Stimulated activated naive CD4-positive, alpha-beta T cell treated with Interleukin-2 at 50 U/mL for 16 hours (primary cell): Measurements from ENCODE around the gene IQCM.

Source experiments
- DNase-seq: peaks from one replicate; lab custom pipeline; 2025; lab: John Stamatoyannopoulos, UW

IQCM gene, protein sequence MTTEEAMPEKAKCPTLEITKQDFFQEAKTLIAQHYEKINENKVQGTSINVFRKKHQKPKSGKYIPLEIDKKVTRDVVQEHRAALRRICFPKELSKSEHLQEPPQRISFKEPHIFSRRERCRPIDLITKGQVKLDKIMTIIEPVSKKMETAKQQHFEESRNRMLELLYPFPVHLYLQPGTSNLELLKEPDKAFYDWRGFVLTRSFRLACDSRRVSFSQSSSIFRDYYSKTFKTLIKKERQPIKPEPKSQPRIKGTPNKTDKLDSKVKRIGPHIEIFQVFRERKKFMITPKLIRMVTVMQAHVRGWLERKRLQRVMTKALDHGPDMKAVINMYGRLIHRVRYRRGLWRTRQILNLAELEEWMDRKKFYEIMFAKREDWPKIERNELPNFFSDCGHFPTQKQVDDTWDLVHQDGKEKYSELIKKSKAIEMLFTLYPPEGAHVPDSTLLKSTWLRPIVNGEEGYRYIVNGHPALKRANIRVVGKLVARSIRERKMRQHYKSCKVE

DNA sequence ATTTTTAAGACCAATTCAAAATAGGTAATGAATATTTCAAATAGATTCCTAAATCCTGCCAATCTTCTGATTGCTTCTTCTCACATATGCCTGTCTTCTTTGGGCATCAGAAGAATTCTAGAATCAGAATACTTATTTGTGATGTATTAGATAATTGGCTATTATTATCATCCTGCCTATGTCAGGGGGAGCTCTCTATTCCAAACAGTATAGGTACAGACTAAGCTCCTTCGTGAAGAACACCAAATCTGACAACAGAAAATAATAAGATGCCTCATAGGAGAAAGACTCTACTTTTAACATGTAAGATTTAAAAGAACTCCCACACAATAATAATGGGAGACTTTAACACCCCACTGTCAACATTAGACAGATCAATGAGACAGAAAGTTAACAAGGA lies at the start of gene IQCM:
Gene IQCM (minus strand): TSS at position 101 of the 400 bp plus-strand sequence. CDS start 73,152 bp downstream, outside the sequence.
- no peak for DNase-seq

DNA sequence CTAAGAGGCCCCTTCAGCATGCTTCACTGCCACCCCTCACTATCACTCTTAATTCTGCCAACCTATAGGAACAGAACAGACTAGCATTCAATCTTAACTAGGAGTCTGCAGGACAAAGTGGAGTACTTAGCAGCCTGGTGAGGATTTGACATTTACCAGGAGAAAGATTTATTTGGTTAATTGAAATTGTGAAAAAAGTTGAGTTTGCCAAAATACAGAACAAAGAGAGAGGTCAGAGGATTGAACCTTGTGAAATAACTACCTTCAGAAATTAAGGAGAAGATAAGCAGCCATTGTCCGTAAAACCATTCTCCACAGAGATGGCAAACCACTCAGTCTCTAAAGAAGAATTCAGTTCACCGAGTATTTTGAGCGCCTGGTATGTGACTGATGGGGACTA lies 41.8 kb upstream of the IQCM start:
- DNase-seq = no peak

DNA sequence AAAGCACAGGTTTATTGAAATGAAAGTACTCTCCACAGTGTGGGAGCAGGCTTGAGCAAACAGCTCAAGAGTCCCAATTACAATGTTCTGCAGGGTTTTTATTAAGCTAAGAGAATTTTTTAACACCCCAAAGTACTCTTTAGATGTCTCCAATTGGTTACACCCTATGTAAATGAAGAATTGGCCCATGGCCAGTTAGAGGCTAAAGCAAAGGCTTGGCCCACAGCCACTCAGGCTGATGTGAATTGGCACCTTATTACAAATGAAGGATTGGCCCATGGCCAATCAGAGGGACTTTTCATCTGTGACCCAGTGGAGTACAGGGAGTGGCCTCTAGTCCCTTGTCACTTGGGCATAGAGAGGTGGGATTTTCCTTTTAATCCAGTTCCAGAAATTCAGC lies 30.1 kb upstream of the IQCM start:
- no peak for DNase-seq

DNA sequence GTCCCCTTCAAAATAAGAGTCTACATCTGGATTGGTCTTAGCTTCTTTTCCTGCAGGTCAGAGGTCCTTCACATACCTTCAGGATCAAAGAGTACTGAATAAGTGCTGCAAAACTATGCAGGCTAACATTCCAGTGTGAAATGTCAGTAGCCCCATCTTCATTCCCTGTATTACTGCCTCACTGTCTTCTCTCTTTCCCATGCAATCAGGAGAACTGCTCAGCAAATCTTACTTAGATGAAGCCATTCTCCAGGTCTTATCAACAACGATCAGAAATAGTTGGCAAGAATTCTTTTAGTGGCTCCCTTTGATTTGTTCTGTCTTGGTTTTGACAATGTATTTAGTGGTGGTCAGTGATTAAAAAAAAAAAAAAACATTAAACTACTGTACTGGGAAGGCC lies 26.0 kb upstream of the IQCM start:
- DNase-seq = no peak

DNA sequence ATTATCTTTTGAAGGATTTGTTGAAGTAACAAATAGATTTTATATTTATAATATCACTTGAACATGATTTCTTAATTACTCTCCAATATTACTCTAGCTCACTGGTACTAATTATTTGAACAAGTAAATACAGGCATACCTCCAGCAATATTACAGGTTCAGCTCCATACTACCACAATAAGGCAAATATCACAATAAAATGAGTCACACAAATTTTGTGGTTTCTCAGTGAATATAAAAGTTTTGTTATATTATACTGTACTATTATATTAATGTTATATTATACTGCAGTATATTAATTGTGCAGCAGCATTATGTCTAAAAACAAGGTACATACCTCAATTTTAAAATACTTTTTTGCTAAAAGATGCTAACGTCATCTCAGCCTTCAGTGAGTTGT lies 22.4 kb upstream of the IQCM start:
- no peak for DNase-seq

DNA sequence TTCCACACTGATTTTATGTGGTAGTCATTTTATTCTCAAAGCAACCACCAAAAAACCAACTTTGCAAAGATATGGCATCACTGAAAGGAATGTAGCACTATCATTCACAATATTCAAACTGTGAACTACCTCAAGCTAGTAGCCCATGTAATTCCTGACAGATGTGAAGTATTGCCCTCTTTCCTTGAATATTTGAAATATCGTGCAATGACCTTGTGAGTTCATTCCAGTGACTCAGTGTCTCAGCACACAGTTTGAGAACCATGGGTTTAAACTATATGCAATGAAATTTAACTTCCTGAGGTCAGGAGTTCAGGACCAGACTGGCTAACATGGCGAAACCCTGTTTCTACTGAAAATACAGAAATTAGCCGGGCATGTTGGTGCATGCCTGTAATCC lies 20.9 kb upstream of the IQCM start:
- no peak for DNase-seq

DNA sequence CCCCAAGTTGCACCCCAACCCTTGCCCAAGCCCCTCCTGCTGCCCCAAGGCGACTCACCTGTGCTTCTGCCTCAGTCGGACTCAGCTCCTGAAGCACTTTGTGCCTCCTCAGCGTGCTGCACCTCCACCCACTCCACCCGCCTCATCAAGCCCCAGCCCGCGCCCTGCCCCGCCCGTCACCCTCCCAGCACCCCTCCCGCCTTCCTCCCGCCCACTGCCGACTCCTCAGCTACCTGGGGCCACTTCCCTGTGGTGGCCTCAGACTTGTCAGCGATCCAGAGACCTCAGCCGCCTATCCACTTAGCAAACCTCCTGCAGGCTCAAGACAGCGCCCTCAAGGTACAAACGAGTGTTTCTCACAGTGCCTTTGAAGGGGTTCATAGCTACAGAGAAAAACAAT lies 19.6 kb upstream of the IQCM start:
- DNase-seq = no peak

DNA sequence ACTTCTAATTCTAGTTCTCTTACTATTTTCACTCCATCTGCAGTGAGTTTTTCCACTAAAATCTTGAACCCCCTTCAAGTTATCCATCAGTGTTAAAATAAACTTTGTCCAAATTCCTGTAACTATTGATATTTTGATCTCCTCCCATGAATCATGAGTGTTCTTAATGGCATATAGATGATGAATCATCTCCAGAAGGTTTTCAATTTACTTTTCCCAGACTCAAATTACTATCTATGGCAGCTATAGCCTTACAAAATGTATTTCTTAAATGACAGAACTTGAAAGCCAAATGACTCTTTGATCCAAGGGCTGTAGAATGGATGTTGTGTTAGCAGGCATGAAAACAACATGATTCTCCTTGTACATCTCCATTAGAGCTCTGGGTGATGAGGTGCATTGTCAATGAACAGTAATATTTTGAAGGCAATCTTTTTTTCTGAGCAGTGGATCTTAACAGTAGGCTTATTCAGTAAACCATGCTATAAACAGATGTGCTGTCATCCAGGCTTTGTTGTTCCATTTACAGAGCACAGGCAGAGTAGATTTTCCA lies 16.1 kb upstream of the IQCM start:
- no peak for DNase-seq

DNA sequence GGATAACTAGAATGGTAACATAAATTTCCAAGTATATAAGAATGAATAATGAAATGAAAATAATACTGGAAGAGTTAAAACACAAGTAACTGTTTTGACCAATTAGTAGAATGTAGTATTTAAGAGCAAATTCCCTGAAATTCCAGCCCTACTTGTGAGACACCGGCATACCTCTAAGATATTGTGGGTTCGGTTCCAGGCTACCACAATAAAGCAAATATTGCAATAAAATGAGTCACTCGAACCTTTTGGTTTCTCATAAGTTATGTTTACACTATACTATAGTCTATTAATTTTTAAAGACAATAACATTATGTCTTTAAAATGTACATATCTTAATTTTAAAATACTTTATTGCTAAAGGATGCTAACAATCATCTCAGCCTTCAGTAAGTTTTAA lies 15.2 kb upstream of the IQCM start:
- no peak for DNase-seq

DNA sequence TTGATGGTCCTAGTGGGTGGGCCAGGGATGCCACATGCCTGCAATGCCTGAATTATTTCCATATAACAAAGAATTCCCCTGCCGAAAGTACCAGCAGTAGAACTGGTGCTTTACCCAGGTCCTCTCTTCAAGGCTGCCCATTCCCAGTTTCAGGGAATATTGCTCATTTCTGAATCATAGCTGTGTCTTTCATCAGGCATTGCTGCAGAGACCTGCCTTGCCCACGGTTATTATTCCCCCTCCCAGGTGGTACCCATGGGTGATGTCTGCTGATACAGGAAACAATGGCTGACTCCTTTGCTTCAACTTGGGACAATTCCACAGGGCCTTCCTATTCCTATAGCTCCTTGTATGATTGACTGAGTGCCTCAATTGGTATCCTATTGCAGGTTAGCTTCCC lies 9.7 kb upstream of the IQCM start:
- DNase-seq = no peak

DNA sequence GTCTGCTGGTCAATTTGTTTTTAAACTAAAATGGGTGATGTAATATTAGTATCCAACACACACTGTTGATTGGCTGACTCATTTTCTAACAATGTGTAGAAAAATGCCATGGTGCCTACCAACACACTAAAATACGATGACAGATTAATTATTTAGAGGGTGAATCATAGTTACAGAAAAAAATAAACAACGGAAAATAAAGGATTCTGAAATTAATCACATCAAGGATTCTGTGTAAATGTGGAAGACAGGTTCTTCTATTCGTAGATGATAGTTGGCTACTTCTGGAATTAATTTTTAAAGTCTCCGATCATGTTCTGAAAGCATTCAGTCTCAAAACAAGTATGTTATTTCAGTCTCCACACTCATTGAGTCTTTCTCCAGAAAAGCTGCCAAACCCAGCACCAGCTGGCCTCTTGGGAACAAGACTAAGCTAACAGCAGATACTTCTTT lies 8.2 kb upstream of the IQCM start:
- no peak for DNase-seq

DNA sequence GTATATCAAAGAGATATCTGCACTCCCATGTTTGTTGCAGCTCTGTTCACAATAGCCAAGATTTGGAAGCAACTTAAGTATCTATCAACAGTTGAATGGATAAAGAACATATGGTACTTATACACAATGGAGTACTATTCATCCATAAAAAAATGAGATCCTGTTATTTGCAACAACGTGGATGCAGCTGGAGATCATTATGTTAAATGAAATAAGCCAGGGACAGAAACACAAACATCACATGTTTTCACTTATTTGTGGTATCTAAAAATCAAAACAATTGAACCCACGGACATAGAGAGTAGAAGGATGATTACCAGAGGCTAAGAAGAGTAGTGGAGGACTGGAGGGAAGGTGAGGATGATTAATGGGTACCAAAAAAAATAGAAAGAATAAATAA lies 14.2 kb downstream of the IQCM start:
- no peak for DNase-seq

DNA sequence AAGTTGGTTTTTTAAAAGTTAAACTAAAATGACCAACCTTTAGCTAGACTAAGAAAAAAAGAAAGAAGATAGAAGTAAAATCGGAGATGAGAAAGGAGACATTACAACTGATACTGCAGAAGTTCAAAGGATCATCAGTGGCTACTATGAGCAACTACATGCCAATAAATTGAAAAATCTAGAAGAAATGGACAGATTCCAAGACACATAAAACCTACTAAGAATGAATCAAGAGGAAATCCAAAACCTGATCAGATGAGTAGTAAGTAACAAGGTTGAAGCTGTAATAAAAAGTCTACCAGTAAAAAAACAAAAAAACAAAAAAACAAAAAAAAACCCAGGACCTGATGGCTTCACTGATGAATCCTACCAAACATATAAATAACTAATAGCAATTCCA lies 16.1 kb downstream of the IQCM start:
- DNase-seq = no peak

DNA sequence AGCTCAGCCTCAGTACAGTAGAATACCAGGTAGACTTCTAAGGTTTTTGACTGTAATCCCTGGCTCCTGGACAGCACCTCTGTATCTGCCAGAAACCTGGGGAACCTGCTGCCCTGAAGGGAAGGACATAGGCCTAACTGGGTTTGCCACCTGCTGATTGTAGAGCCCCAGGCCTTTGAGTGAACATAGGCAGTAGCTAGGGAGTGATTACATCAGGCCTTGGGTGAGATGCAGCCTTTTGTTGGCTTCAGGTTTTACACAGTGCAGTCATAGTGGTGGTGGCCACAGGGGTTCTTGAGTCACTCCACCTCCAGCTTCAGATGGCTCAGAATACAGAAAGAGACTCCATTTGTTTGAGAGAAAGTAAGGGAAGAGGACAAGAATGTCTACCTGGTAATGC lies 19.3 kb downstream of the IQCM start:
- no peak for DNase-seq

DNA sequence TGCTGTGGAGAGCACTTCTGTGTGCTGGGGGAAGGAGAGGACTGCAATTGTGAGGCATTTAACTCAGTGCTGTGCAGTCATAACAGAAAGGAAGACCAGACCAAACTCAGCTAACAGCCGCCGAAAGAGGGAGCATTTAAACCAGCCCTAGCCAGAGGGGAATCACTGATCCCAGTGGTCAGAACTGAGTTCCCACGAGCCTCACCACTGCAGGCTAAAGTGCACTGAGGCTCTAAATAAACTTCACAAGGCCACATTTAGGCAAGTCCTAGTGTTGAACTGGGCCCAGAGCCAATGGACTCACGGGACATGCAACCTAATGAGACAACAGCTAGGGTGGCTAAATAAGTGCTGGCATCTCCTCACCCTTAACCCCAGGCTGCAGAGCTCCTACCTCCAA lies 20.4 kb downstream of the IQCM start:
- DNase-seq = no peak

DNA sequence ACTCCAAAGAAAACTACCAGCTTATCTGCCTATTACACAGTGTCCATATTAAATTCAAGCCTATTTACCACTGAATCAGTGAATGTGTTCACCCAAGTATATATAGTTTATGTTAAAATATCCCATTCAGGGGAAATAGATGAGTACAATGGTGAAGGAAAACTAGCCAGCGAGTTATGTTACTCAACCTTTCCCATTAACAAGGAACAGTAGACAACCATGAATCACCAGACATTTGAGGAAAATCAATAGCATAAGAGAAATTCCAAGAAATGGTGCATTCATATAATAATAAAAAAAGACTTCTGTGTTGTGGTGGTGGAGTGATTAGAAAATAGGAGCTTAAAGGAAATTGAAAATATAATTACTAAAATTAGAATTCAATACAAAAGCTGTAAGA lies 21.3 kb downstream of the IQCM start:
- no peak for DNase-seq

DNA sequence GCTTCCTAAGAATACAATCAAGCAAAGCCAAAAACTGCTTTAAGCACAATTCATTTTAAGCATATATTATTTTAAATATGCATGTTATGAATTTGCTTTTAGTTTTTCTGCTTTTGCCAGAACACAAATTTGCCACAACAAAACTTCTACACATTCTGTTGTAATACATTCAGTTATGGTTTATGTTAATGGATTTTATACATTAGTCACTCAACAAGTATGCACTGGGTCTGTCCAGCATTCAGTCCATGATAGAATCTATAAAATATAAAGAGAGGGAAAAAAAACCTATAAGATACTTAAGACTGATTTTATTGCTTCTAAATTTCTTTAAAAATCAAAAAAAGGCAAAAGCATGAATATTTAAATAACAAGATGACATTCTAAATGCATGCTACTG lies 22.2 kb downstream of the IQCM start:
- no peak for DNase-seq

DNA sequence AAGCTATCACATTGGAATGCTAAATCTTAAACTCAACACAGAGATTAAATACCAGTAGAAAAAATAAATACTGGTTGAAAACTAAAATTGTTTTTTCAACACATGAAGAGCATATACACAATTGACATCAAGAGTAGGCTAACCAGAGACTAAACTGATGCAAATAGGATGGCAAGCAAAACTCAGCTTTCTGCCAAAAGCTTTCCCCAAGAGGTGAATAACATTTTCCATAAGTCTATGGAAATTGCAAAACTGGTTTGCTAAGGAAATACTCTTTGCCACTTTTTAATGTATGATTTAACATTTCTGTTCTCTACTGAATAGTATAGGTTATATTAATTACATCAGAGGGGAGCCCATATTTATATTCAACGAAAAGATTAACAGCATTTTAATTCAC lies 23.8 kb downstream of the IQCM start:
- DNase-seq = no peak

DNA sequence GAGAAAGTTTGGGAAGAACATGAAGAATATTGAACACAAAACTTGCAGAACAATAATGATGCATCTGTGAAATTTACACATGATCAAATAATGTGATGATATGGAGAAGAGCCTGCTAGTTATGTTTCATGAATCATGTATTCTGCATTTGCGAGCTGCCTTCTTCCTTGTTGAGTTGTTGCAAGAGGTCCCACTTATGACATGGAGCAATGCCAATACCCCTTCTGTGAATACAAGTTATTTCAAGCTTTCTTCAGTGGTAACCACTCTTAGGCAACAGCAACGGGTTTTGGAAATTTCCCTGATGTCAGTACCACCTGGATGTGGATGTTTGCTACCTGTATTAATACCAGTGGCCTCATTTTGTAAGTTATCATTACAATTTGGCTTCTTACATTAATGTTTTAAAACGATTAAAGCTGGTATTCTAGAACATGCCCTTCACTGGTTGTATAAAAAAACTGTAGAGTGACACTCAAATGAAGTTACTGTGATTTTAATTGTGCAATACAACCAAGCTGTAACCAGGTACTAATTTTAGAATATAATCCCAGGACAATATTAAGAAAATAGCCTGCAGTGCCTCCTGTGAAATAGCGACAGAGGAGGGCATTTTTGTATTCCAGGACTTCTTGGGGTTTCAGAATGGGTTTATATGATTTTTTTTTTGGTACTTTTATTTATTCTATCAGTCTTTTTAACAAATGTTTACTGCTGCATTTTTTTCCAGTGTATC lies 25.3 kb downstream of the IQCM start:
- DNase-seq = no peak

DNA sequence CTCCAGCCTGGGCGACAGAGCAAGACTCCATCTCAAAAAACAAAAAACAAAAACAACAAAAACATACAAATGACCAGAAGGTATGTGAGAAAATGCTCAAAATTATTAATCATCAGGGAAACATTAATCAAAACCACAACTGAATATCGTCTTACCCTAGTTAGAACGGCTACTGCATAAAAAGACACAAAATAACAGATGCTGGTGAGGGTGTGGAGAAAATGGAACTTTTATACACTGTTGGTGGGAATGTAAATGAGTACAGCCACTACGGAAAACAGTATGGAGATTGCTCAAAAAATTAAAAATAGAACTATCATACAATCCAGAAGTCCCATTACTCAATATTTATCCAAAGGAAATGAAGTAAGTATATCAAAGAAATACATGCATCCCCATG lies 27.3 kb downstream of the IQCM start:
- no peak for DNase-seq

DNA sequence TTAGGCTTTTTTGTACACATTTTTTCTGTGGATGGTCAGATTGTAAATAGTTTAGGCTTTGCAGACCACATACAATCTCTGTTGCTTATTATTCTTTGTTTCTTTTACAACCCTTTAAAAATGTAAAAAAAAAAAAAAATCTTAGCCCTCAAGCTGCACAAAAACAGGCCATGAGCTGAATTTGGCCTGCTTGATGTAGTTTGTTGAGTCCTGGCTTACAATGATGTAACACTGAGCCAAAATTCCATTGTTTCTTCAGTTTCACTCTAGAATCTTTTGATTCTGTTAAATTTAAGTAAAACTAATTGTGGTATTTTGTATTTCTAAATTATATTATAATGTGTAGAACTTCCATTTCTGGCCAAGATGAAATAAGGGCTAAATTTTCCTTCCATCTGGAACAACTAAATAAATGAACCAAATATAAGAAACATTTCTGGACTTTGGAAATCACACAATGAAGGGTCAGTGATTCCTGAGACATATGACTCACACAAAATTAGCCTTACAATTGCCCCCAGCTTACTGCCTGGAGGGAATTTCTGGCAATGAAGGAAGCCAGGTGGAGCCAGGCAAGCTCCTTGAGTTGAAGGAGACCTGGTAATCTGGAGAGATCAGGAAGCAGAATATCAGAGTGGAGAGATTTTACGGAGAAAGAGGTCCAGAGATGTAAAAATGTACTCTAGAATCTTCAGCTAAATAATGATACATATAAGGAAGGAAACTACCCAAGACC lies 29.8 kb downstream of the IQCM start:
- no peak for DNase-seq

DNA sequence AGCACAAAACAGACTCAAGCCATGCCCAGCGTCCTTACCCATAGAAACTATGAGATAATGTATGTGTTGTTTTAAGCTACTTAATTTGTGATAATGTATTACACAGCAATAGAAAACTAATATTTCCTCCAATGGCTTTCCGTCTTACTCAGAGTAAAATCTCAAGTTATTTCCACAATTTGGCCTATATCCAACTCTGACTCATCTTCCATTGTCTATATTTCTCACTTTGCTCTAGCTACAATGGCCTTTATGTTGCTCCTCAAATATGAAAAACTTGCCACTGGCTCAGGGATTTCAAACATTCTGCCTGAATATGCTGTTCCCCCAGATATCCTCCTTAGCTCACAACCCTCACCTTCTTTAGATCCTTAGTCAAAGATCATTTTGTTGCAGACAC lies 31.6 kb downstream of the IQCM start:
- DNase-seq = no peak
